Nephron (organoid): ENCODE data around the gene SPATS2L.
A peak's percentile ranks its signal among the peaks of the same experiment; 100 is the strongest.

Source experiments
- H3K27ac Mint-ChIP-seq, 3 experiments: 2 replicates each; pipeline ENCODE4 v1.8.0; 2020; ENCODE audit warnings: mixed read lengths in 3 of 3, mild to moderate bottlenecking in 2 of 3, moderate library complexity in 1 of 3
- H3K27me3 Mint-ChIP-seq: 2 replicates; pipeline ENCODE4 v1.8.0; 2021; ENCODE audit warnings: low read depth, mild to moderate bottlenecking, moderate library complexity, mixed read lengths
- H3K36me3 Mint-ChIP-seq: 2 replicates; pipeline ENCODE4 v1.8.0; 2020; ENCODE audit warnings: low read depth, mixed read lengths
- H3K4me1 Mint-ChIP-seq: 2 replicates; pipeline ENCODE4 v1.8.0; 2020; ENCODE audit warnings: mixed read lengths
- H3K4me3 Mint-ChIP-seq, 3 experiments: 2 replicates each; pipeline ENCODE4 v1.8.0; 2020; ENCODE audit warnings: mild to moderate bottlenecking in 3 of 3, mixed read lengths in 3 of 3, moderate library complexity in 2 of 3
- H3K9me3 Mint-ChIP-seq: 2 replicates; pipeline ENCODE4 v1.8.0; 2020; ENCODE audit warnings: mixed read lengths
- TF ChIP-seq, protein P1 (sequence below), 3 experiments: fragments of 200-600 bp; sonication (generic); IDR thresholded peaks; one replicate each; pipeline ENCODE4 v1.5.0; 2021; ENCODE audit warnings: antibody characterized with exemption in 3 of 3; ENCODE audit not compliant: unreplicated experiment in 3 of 3

The SPATS2L gene

DNA sequence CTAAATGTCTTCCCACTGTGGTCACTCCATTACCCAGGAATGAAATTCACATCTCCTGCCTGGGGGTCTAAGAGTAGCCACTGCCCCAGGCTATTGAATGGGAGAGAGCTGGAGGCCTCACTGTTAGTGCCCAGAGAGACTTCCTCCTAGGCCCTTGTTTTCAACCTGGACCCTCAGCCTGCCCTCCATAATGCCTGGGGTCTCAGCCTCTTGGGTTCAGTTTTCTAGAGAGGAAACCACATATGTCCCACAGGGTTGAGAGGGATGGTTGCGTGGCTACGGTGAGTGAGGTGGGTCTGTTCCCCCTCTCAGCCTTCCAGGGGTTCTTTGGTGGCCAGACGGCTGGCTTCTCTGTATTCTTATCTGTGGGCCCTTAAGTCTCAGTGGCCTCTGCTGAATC is 43.4 kb downstream of the SPATS2L start:
- Mint-ChIP-seq H3K4me3 (no peak overlapping the region), H3K27me3 (no peaks in the 10 kb centered on the region), H3K9me3 (peaks cover 7% of the 10 kb centered on the region), H3K4me1 (peaks cover 69% of the 10 kb centered on the region), H3K36me3 (peaks cover 17% of the 10 kb centered on the region), H3K27ac (peak overlapping the region in 2 of 3 experiments; percentile 31 to 52)
- TF ChIP-seq, protein P1, sequence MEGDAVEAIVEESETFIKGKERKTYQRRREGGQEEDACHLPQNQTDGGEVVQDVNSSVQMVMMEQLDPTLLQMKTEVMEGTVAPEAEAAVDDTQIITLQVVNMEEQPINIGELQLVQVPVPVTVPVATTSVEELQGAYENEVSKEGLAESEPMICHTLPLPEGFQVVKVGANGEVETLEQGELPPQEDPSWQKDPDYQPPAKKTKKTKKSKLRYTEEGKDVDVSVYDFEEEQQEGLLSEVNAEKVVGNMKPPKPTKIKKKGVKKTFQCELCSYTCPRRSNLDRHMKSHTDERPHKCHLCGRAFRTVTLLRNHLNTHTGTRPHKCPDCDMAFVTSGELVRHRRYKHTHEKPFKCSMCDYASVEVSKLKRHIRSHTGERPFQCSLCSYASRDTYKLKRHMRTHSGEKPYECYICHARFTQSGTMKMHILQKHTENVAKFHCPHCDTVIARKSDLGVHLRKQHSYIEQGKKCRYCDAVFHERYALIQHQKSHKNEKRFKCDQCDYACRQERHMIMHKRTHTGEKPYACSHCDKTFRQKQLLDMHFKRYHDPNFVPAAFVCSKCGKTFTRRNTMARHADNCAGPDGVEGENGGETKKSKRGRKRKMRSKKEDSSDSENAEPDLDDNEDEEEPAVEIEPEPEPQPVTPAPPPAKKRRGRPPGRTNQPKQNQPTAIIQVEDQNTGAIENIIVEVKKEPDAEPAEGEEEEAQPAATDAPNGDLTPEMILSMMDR (IDR thresholded peaks at IDR 0.05; ENCODE audit: unreplicated experiment in 3 of 3): no peak

DNA sequence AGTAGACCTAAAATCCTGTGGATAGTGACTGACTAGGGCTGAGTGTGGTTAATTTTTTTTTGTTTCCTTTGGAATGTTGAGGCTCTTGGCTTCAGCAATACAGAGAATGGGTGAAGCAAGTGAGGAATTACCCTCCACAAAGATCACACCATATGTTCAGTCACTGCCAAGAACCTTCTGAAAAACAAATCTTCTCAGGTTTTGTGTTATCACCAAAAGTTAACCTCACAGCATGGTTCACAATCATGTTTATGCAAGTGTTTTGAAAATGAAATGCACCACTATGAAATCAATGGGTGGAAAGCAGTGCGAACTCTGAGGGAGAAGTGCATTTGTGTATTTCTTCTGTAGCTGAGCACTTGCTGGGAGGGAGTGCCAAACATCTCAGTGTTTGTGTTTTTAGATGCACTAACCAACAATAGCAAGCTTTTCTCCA is 44.4 kb downstream of the SPATS2L start:
- no peak overlapping the region for H3K4me3 Mint-ChIP-seq
- no peaks in the 10 kb centered on the region for H3K9me3 Mint-ChIP-seq
- peaks cover 67% of the 10 kb centered on the region for H3K4me1 Mint-ChIP-seq
- TF ChIP-seq, protein P1 (IDR thresholded peaks at IDR 0.05; ENCODE audit: unreplicated experiment in 3 of 3): no peak
- peak overlapping the region; percentile 53 to 83 (median 63) for H3K27ac Mint-ChIP-seq
- H3K27me3 Mint-ChIP-seq: no peaks in the 10 kb centered on the region
- peaks cover 13% of the 10 kb centered on the region for H3K36me3 Mint-ChIP-seq

DNA sequence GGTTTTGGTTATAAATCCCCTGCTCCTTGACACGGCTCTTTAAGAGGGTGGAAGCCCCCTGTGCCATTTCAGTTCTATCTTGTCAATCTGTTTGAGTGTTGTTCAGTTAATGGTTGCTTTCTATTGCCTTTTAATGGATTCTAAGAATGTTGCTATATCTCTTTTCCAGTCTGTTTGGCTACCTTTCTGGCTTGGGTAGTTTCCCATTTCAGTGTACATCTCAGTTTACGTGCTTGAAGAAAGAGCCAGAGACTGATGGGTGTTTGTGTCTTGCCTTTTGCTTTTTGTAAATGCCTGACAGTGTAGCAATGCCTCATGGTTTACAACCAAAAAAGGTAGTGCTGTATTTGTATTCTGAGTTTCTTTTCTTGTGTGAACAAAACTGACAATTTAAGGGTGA is 45.3 kb downstream of the SPATS2L start:
- Mint-ChIP-seq H3K4me1 (peaks cover 63% of the 10 kb centered on the region), H3K9me3 (no peaks in the 10 kb centered on the region), H3K27ac (peak overlapping the region; percentile 61 to 92 (median 88)), H3K27me3 (no peaks in the 10 kb centered on the region), H3K4me3 (no peak overlapping the region), H3K36me3 (peaks cover 9% of the 10 kb centered on the region)
- TF ChIP-seq, protein P1 (IDR thresholded peaks at IDR 0.05; ENCODE audit: unreplicated experiment in 3 of 3): no peak

DNA sequence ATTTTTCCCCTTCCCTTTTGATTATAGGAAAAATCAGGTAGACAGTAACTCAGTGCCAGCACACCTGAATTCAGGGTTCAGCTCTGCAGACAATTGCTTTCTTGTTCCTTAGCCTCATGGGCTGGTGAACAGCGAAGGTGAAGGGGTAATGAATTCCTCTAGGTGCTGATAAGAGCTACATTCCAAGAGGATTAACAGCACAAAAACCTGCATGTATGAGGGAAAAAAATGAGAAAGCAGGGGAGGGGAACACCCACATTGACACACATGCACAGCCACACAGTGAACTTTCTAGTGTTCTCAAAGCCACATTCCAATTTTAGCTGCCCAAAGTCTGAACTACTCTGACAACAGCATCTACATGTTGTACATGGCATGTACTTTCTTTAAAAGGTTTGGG is 46.1 kb downstream of the SPATS2L start:
- H3K27ac Mint-ChIP-seq: peak overlapping the region; percentile 61 to 92 (median 88)
- peak overlapping the region in 1 of 3 experiments; percentile 2 for H3K4me3 Mint-ChIP-seq
- TF ChIP-seq, protein P1 (IDR thresholded peaks at IDR 0.05; ENCODE audit: unreplicated experiment in 3 of 3): no peak
- H3K36me3 Mint-ChIP-seq: peaks cover 9% of the 10 kb centered on the region
- no peaks in the 10 kb centered on the region for H3K27me3 Mint-ChIP-seq
- peaks cover 66% of the 10 kb centered on the region for H3K4me1 Mint-ChIP-seq
- no peaks in the 10 kb centered on the region for H3K9me3 Mint-ChIP-seq

DNA sequence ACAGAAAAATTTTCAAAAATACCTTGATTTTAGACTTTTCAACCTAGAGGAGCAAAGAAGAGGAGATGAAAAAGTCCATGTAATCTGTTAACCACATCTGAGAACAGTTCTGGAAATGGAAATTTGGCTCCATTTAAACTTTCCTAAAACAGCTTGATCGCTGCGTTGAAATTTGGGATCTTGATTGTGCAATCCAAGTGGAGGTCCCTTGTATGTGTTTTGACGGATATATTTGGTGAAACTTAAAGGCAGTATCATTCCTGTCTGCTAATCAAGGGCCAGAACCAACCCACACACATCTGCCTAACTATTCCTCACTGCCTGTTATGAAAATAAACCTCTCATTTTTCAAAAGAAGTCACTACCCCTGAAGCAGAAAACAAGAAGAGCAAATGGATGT is 46.6 kb downstream of the SPATS2L start:
- no peaks in the 10 kb centered on the region for H3K9me3 Mint-ChIP-seq
- peaks cover 67% of the 10 kb centered on the region for H3K4me1 Mint-ChIP-seq
- no peaks in the 10 kb centered on the region for H3K27me3 Mint-ChIP-seq
- peak overlapping the region; percentile 61 to 92 (median 88) for H3K27ac Mint-ChIP-seq
- H3K36me3 Mint-ChIP-seq: peaks cover 9% of the 10 kb centered on the region
- TF ChIP-seq, protein P1 (IDR thresholded peaks at IDR 0.05; ENCODE audit: unreplicated experiment in 3 of 3): no peak
- H3K4me3 Mint-ChIP-seq: peak overlapping the region in 1 of 3 experiments; percentile 2

DNA sequence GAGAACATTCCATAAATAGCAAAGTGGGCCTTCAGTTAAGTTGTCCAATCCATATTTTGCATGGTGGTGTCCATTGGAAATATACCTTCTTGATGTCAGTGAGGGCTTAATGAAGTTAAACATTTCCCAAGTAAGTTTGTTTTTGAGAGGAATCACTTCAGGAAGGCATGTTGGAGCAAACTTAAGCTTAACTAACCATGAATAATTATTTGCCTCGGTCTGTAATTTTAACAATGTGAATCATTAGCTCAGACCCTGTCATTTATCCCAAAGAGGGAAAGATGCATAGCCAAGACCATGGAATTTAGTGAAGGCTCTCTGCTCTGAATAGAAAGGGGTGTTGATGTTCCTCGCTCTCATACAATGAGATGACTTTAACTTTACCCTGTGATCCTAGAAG is 47.4 kb downstream of the SPATS2L start:
- Mint-ChIP-seq H3K4me3 (no peak overlapping the region), H3K9me3 (no peaks in the 10 kb centered on the region), H3K27me3 (no peaks in the 10 kb centered on the region), H3K36me3 (peaks cover 6% of the 10 kb centered on the region), H3K4me1 (peaks cover 70% of the 10 kb centered on the region), H3K27ac (peak overlapping the region; percentile 61 to 92 (median 88))
- TF ChIP-seq, protein P1 (IDR thresholded peaks at IDR 0.05; ENCODE audit: unreplicated experiment in 3 of 3): no peak
